ENCODE results near the gene RFX4.
A peak's percentile ranks its signal among the peaks of the same experiment; 100 is the strongest.

The RFX4 gene

DNA sequence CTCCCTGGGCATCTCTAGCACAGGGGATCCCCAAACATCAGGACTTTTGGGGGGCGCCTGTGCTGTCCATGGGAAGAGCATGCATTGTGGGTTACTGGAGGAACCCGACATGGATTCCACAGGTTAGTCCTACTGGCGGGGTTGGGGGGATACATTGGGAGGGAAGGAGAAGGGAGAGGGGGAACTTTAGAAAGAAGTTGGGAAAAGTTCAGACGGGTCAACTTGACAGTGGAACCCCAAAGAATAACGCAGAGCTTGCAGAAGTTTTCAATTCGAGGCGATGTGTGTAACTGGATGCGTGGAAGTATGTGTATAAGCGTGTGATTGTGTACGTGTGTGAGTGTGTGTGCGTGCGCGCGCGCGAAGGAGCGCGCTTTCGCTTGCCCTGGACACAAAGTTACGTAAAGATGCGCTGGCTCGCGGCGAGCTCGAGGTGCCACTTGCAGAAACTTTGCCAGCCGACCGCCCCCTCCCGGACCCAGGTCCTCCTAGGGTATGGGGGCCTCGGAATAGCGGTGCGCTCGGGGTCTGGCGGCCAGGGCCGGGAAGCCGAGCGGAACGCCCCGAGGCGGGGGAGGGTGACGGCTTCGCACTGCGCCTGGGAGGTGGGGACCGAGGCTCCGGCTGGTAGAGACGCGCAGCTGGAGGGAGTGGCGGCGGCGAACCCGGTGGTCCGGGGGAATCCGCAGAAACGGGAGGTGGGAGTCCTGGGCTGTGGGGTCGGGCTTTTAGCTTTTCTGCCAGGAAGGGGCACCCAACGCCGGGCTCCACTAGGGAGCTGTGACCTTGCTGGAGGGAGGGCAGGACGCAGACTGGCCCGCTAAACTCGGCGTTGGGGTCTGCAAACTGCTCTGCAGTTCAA, 669 bp downstream of the RFX4 start:
- H3K9me3 ChIP-seq (ENCODE audit: control insufficient read depth, low read depth, low read length) = no peaks in the 10 kb centered on the region
- H3K27ac ChIP-seq (ENCODE audit: low read length) = no peak overlapping the region
- H3K4me3 ChIP-seq (ENCODE audit: low read length) = peak overlapping the region; percentile 84
- peaks cover 86% of the 10 kb centered on the region for H3K27me3 ChIP-seq (ENCODE audit: control insufficient read depth, insufficient read depth, low read length)
- H3K36me3 ChIP-seq (ENCODE audit: control insufficient read depth, low read depth, low read length) = no peaks in the 10 kb centered on the region
- H3K9ac ChIP-seq (ENCODE audit: low read length) = peak overlapping the region; percentile 22
- peaks cover 15% of the 10 kb centered on the region for H3K4me1 ChIP-seq (ENCODE audit: control insufficient read depth, low read depth, low read length)

DNA sequence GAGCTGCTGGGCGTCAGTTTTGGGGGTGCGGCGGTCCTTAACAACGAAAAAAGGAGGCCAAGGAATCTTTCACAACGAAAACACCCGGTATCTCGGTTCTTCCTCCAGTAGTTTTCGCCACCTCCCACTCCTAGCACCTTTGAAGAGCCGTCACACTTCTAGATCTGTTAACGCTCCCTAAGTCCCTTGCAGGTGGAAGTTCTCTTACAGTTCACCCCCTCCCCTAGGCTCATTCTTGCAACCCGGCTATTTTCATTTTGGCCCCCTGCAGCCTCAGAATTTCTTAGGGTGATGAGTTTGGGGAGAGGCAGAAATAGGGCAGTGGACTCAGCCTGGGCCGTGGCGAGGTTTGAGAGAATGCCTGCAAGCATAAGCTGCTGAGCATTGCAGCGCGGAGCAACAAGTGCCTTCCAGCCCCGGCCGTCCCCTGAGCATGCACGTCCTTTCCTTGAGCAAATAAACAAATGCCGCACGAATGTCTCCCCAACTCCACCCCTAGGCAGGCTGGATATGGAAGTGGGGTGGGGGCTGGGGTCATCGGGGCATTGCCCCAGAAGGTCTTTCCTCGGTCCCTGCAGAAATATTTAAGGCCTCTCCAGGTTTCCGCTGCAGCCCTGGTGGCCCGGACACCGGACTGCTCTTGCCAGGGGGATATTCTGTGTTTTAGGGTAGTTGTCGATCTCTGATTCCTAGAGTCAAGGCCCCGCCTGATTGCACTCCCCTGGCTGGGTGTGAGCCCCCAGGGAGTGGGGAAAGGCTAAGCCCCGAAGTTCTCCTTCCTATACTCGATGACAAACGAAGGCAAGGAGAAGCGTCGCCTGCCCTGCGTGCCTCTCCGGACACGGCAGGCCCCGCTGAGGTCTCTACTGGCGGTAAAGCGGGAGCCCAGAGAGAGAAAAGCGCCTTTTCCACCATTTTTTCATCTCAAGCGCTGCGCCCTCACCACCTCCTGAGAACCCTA, 1.6 kb downstream of the RFX4 start:
- Histone ChIP-seq H3K9ac (ENCODE audit: low read length) (peak overlapping the region; percentile 22), H3K27me3 (ENCODE audit: control insufficient read depth, insufficient read depth, low read length) (peaks cover 86% of the 10 kb centered on the region), H3K4me1 (ENCODE audit: control insufficient read depth, low read depth, low read length) (peaks cover 15% of the 10 kb centered on the region), H3K9me3 (ENCODE audit: control insufficient read depth, low read depth, low read length) (no peaks in the 10 kb centered on the region), H3K36me3 (ENCODE audit: control insufficient read depth, low read depth, low read length) (no peaks in the 10 kb centered on the region), H3K4me3 (ENCODE audit: low read length) (peak overlapping the region; percentile 84), H3K27ac (ENCODE audit: low read length) (no peak overlapping the region)

GRCh38 chr12:106585105-106585520, 2.3 kb downstream of the RFX4 start:
- Histone ChIP-seq H3K27ac (ENCODE audit: low read length) (no peak overlapping the region), H3K4me3 (ENCODE audit: low read length) (peak overlapping the region; percentile 84), H3K36me3 (ENCODE audit: control insufficient read depth, low read depth, low read length) (no peaks in the 10 kb centered on the region), H3K9me3 (ENCODE audit: control insufficient read depth, low read depth, low read length) (no peaks in the 10 kb centered on the region), H3K4me1 (ENCODE audit: control insufficient read depth, low read depth, low read length) (peaks cover 15% of the 10 kb centered on the region), H3K27me3 (ENCODE audit: control insufficient read depth, insufficient read depth, low read length) (peaks cover 86% of the 10 kb centered on the region), H3K9ac (ENCODE audit: low read length) (no peak overlapping the region)

- Histone ChIP-seq H3K9ac (ENCODE audit: low read length) (peak overlapping the region; percentile 17), H3K36me3 (ENCODE audit: control insufficient read depth, low read depth, low read length) (no peaks in the 10 kb centered on the region), H3K9me3 (ENCODE audit: control insufficient read depth, low read depth, low read length) (no peaks in the 10 kb centered on the region), H3K27ac (ENCODE audit: low read length) (no peak overlapping the region), H3K27me3 (ENCODE audit: control insufficient read depth, insufficient read depth, low read length) (peaks cover 86% of the 10 kb centered on the region), H3K4me3 (ENCODE audit: low read length) (peak overlapping the region; percentile 84), H3K4me1 (ENCODE audit: control insufficient read depth, low read depth, low read length) (peaks cover 15% of the 10 kb centered on the region)
These were observed 2.9 kb downstream of the RFX4 start for GRCh38 chr12:106585521-106586277.

- Histone ChIP-seq H3K4me1 (ENCODE audit: control insufficient read depth, low read depth, low read length) (peaks cover 15% of the 10 kb centered on the region), H3K27me3 (ENCODE audit: control insufficient read depth, insufficient read depth, low read length) (peaks cover 86% of the 10 kb centered on the region), H3K27ac (ENCODE audit: low read length) (no peak overlapping the region), H3K9me3 (ENCODE audit: control insufficient read depth, low read depth, low read length) (no peaks in the 10 kb centered on the region), H3K9ac (ENCODE audit: low read length) (no peak overlapping the region), H3K36me3 (ENCODE audit: control insufficient read depth, low read depth, low read length) (no peaks in the 10 kb centered on the region), H3K4me3 (ENCODE audit: low read length) (peak overlapping the region; percentile 84)
These were observed 3.5 kb downstream of the RFX4 start for GRCh38 chr12:106586278-106586802.

- Histone ChIP-seq H3K27ac (ENCODE audit: low read length) (no peak overlapping the region), H3K27me3 (ENCODE audit: control insufficient read depth, insufficient read depth, low read length) (peaks cover 92% of the 10 kb centered on the region), H3K36me3 (ENCODE audit: control insufficient read depth, low read depth, low read length) (no peaks in the 10 kb centered on the region), H3K9ac (ENCODE audit: low read length) (no peak overlapping the region), H3K4me3 (ENCODE audit: low read length) (peak overlapping the region; percentile 84), H3K4me1 (ENCODE audit: control insufficient read depth, low read depth, low read length) (peaks cover 15% of the 10 kb centered on the region), H3K9me3 (ENCODE audit: control insufficient read depth, low read depth, low read length) (no peaks in the 10 kb centered on the region)
These were observed 4.2 kb downstream of the RFX4 start for GRCh38 chr12:106586803-106587684.

DNA sequence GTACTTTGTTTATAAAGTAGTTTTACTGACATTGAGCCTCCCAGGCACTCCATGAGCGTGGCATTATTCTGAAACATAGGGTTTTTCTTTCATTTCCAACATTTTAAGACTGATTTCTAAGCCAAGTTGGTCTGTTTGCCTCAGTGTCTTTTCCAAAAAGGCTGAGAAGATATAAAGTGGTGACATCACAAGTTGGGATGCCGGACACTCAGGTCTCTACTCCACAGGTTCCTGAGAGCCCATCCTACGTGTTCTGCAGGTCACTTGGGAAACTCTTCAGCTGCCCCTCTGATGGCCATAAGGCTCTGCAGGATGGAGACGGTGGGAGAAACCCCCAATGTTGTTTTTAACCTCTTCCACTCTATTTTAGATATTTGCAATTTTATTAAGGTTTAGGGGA, 6.0 kb downstream of the RFX4 start:
- H3K4me1 ChIP-seq (ENCODE audit: control insufficient read depth, low read depth, low read length) = peaks cover 15% of the 10 kb centered on the region
- H3K9me3 ChIP-seq (ENCODE audit: control insufficient read depth, low read depth, low read length) = no peaks in the 10 kb centered on the region
- no peak overlapping the region for H3K27ac ChIP-seq (ENCODE audit: low read length)
- no peak overlapping the region for H3K4me3 ChIP-seq (ENCODE audit: low read length)
- H3K27me3 ChIP-seq (ENCODE audit: control insufficient read depth, insufficient read depth, low read length) = peaks cover 100% of the 10 kb centered on the region
- no peaks in the 10 kb centered on the region for H3K36me3 ChIP-seq (ENCODE audit: control insufficient read depth, low read depth, low read length)
- H3K9ac ChIP-seq (ENCODE audit: low read length) = no peak overlapping the region

- H3K27ac ChIP-seq (ENCODE audit: low read length) = no peak overlapping the region
- peaks cover 98% of the 10 kb centered on the region for H3K27me3 ChIP-seq (ENCODE audit: control insufficient read depth, insufficient read depth, low read length)
These were observed 7.8 kb downstream of the RFX4 start for GRCh38 chr12:106590601-106591000.

GRCh38 chr12:106594447-106594846, 11.6 kb downstream of the RFX4 start:
- H3K27me3 ChIP-seq (ENCODE audit: control insufficient read depth, insufficient read depth, low read length) = peaks cover 63% of the 10 kb centered on the region

More at GRCh38 chr12:106590601-106591000, 7.8 kb downstream of the RFX4 start:
- Histone ChIP-seq H3K4me1 (ENCODE audit: control insufficient read depth, low read depth, low read length) (peaks cover 10% of the 10 kb centered on the region), H3K9me3 (ENCODE audit: control insufficient read depth, low read depth, low read length) (no peaks in the 10 kb centered on the region), H3K9ac (ENCODE audit: low read length) (no peak overlapping the region), H3K36me3 (ENCODE audit: control insufficient read depth, low read depth, low read length) (no peaks in the 10 kb centered on the region), H3K4me3 (ENCODE audit: low read length) (no peak overlapping the region)

DNA sequence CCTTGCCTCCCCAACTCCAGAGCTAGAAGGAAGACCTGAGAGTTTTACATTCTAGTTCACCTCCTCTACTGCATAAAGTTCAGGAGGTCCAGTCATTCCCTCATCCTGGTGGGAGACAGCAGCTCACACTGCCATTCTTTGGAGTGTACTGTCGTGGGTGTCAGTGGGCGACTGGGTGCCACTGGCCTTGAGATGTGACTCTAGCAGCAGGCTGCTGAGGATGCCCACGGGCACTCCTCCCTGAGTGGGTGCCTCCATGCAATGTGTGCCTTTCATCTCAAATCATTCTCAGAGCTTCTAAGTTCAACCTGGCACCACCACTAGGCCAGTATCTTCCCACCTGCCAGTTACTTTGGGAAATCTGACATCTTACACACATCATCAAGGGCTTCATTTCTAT, 12.5 kb downstream of the RFX4 start:
- Histone ChIP-seq H3K27me3 (ENCODE audit: control insufficient read depth, insufficient read depth, low read length) (peaks cover 55% of the 10 kb centered on the region), H3K9me3 (ENCODE audit: control insufficient read depth, low read depth, low read length) (no peaks in the 10 kb centered on the region), H3K27ac (ENCODE audit: low read length) (no peak overlapping the region), H3K4me3 (ENCODE audit: low read length) (no peak overlapping the region), H3K36me3 (ENCODE audit: control insufficient read depth, low read depth, low read length) (no peaks in the 10 kb centered on the region), H3K4me1 (ENCODE audit: control insufficient read depth, low read depth, low read length) (peaks cover under 1% of the 10 kb centered on the region), H3K9ac (ENCODE audit: low read length) (no peak overlapping the region)

More at GRCh38 chr12:106594447-106594846, 11.6 kb downstream of the RFX4 start:
- no peaks in the 10 kb centered on the region for H3K9me3 ChIP-seq (ENCODE audit: control insufficient read depth, low read depth, low read length)
- no peak overlapping the region for H3K4me3 ChIP-seq (ENCODE audit: low read length)
- no peaks in the 10 kb centered on the region for H3K36me3 ChIP-seq (ENCODE audit: control insufficient read depth, low read depth, low read length)
- H3K27ac ChIP-seq (ENCODE audit: low read length) = no peak overlapping the region
- H3K4me1 ChIP-seq (ENCODE audit: control insufficient read depth, low read depth, low read length) = no peaks in the 10 kb centered on the region
- no peak overlapping the region for H3K9ac ChIP-seq (ENCODE audit: low read length)
